K562 (cell line): ENCODE measurements around the gene WHAMM. TPM values are rescaled to one million over a fixed set of nuclear protein-coding genes. Genes with fewer than 3 reads are reported as not detected.

ENCODE experiments used
- BRD9 ChIP-seq: fragments of 450-650 bp; IDR thresholded peaks from 2 replicates; pipeline ENCODE4 v1.6.1; 2018; ENCODE audit warnings: low read depth; ENCODE audit not compliant: partially characterized antibody
- CBX2 ChIP-seq: fragments of 200-600 bp; sonication (generic); IDR thresholded peaks from one replicate; pipeline ENCODE4 v1.6.1; 2012; ENCODE audit warnings: mild to moderate bottlenecking, low read length, inconsistent platforms; ENCODE audit not compliant: insufficient read depth, poor library complexity, severe bottlenecking
- CHD4 ChIP-seq: fragments of 200-600 bp; sonication (generic); IDR thresholded peaks from 3 replicates; pipeline ENCODE4 v1.6.1; 2012; ENCODE audit warnings: low read depth, mild to moderate bottlenecking, mixed read lengths, low read length, inconsistent platforms; ENCODE audit not compliant: insufficient read depth, insufficient replicate concordance, poor library complexity, severe bottlenecking
- GABPB2 ChIP-seq: fragments of 250-450 bp; sonication (Bioruptor Pico); conservative IDR thresholded peaks from 2 replicates; pipeline ENCODE4 v1.5.1; 2021; ENCODE audit warnings: mild to moderate bottlenecking
- HDGF ChIP-seq: fragments of 450-650 bp; IDR thresholded peaks from 2 replicates; pipeline ENCODE4 v1.6.1; 2016
- MTA1 ChIP-seq: fragments of 450-650 bp; IDR thresholded peaks from 2 replicates; pipeline ENCODE4 v1.6.1; 2017; ENCODE audit warnings: borderline replicate concordance
- MYBL2 ChIP-seq, 2 experiments: fragments of 450-650 bp in 1 of 2; sonication (generic) in 1 of 2; formaldehyde crosslinking in 1 of 2; IDR thresholded peaks; 2 replicates each; pipeline versions ENCODE4 v1.6.1 to v1.8.1; 2017 to 2022; ENCODE audit warnings: borderline replicate concordance in 1 of 2, inconsistent platforms in 1 of 2, low read depth in 1 of 2, mild to moderate bottlenecking in 1 of 2, missing genetic modification reagents in 1 of 2, moderate library complexity in 1 of 2
- RBM14 ChIP-seq: fragments of 200-400 bp; formaldehyde crosslinking; IDR thresholded peaks from 2 replicates; pipeline ENCODE4 v1.6.1; 2018; ENCODE audit warnings: low read depth, mild to moderate bottlenecking, low read length, moderate library complexity, borderline replicate concordance; ENCODE audit not compliant: insufficient read depth
- RFX5 ChIP-seq: IDR thresholded peaks from 2 replicates; pipeline ENCODE4 v1.6.1; 2011; ENCODE audit warnings: low read depth, mild to moderate bottlenecking, improper control_type of control experiment, low read length
- TBL1XR1 ChIP-seq, 2 experiments: IDR thresholded peaks; 2 replicates each; pipeline ENCODE4 v1.6.1; 2012; ENCODE audit warnings: improper control_type of control experiment in 2 of 2, low read length in 2 of 2, mild to moderate bottlenecking in 1 of 2
- USF2 ChIP-seq: sonication (generic); formaldehyde crosslinking; IDR thresholded peaks from 2 replicates; pipeline ENCODE4 v1.5.0; 2020; ENCODE audit warnings: missing genetic modification reagents
- ZNF232 ChIP-seq: sonication (generic); formaldehyde crosslinking; IDR thresholded peaks from 2 replicates; pipeline ENCODE4 v1.8.0; 2022; ENCODE audit warnings: mild to moderate bottlenecking, missing genetic modification reagents
- ZNF384 ChIP-seq: IDR thresholded peaks from 2 replicates; pipeline ENCODE4 v1.6.1; 2012; ENCODE audit warnings: low read depth, low read length, improper control_type of control experiment
- ZNF444 ChIP-seq: fragments of 250-450 bp; sonication (Bioruptor Pico); IDR thresholded peaks from 2 replicates; pipeline ENCODE4 v1.4.0; 2020; ENCODE audit warnings: mild to moderate bottlenecking, moderate library complexity
- ZNF778 ChIP-seq: fragments of 450-650 bp; formaldehyde crosslinking; IDR thresholded peaks from 2 replicates; pipeline ENCODE4 v1.4.0; 2020; ENCODE audit warnings: mild to moderate bottlenecking, moderate library complexity
- polyA plus RNA-seq, 8 experiments: library from polyadenylated mRNA; depleted of rRNA in 4 of 8; stranded (reverse) in 5 of 8; unstranded in 3 of 8; fragments of >200 nt; fragmentation: Nextera tagmentation in 2 of 8; fragmentation: Illumina TruSeq in 1 of 8; extraction: Ambion mirVana in 2 of 8; extraction: Trizol in 1 of 8; gene quantifications; 2 replicates each; pipeline versions ENCODE4 v1.2.1 to v1.2.3, GENCODE V29; 2011 to 2014; ENCODE audit warnings: inconsistent platforms in 1 of 8, missing spikeins in 1 of 8
- total RNA-seq, 7 experiments: library from RNA; depleted of rRNA in 6 of 7; stranded (reverse); fragments of >200 nt in 6 of 7; fragmentation: Illumina TruSeq in 2 of 7; extraction: Trizol in 2 of 7; gene quantifications; 2 replicates each; pipeline versions ENCODE4 v1.2.1 to v1.2.3, GENCODE V29; 2011 to 2021; ENCODE audit warnings: low replicate concordance in 1 of 7
- TF ChIP-seq, protein P1 (sequence below): sonication (generic); formaldehyde crosslinking; IDR thresholded peaks from 2 replicates; pipeline ENCODE4 v1.8.0; 2022; ENCODE audit warnings: mild to moderate bottlenecking, low read depth, missing genetic modification reagents
- TF ChIP-seq, protein P2 (sequence below), 2 experiments: fragments of 450-650 bp; formaldehyde crosslinking in 1 of 2; IDR thresholded peaks; 2 replicates each; pipeline versions ENCODE4 v1.4.0 to v1.6.1; 2014 to 2020; ENCODE audit warnings: mild to moderate bottlenecking in 2 of 2, borderline replicate concordance in 1 of 2, low read depth in 1 of 2

Gene WHAMM
- total and polyA plus RNA-seq, 9 of the 15 experiments (the other 6 are each of a cell fraction or from before 2014, with no cell fraction given): 2.0 to 4.8 (median 3.6) TPM

DNA sequence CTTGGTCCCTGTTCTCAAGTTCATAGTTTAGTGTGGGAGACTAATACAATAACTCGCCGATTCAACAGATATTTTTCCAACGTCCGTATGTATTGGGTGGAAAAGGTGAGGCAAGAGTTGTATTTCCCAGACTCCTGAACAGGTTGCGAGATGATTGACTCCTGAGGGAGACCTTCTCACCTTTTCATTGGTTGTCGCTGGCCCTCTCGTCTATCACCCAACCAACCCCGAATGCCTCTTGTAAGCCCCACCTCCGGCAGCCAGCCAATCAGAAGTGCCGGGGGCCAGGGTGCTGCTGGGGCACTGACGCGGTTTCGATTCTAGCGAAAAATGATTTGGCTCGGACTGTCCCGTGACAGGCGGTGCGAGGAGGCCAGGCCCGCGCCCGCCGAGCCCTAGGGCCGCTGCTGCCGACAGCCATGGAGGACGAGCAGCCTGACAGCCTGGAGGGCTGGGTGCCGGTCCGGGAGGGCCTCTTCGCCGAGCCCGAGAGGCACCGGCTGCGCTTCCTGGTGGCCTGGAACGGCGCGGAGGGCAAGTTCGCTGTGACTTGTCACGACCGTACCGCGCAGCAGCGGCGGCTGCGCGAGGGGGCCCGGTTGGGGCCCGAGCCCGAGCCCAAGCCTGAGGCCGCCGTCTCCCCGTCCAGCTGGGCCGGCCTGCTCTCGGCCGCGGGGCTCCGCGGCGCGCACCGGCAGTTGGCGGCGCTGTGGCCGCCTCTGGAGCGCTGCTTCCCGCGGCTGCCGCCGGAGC is at the start of gene WHAMM (continued):
- TF ChIP-seq ZNF778 (CRISPR knock-in tag) (no peak), ZNF232 (CRISPR knock-in tag) (no peak), GABPB2 (CRISPR knock-in tag) (no peak), MYBL2 (IDR thresholded peaks at IDR 0.05; ENCODE audit: low read depth) (no peak), MYBL2 (CRISPR knock-in tag; IDR thresholded peaks at IDR 0.05; ENCODE audit: borderline replicate concordance) (no peak), RFX5 (no peak; the same call in 1 of the 2 replicates), CBX2 (no peak), ZNF444 (CRISPR knock-in tag) (no peak), HDGF (no peak), BRD9 (no peak), ZNF384 (no peak), TBL1XR1 (IDR thresholded peaks at IDR 0.05; ENCODE audit: low read length in 2 of 2) (no peak; a peak in 1 of 4 replicates), MTA1 (no peak), CHD4 (no peak), RBM14 (no peak), USF2 (CRISPR knock-in tag) (peak; percentile 58)
- TF ChIP-seq, protein P1, sequence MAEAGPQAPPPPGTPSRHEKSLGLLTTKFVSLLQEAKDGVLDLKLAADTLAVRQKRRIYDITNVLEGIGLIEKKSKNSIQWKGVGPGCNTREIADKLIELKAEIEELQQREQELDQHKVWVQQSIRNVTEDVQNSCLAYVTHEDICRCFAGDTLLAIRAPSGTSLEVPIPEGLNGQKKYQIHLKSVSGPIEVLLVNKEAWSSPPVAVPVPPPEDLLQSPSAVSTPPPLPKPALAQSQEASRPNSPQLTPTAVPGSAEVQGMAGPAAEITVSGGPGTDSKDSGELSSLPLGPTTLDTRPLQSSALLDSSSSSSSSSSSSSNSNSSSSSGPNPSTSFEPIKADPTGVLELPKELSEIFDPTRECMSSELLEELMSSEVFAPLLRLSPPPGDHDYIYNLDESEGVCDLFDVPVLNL (CRISPR knock-in tag): no peak
- TF ChIP-seq, protein P2, sequence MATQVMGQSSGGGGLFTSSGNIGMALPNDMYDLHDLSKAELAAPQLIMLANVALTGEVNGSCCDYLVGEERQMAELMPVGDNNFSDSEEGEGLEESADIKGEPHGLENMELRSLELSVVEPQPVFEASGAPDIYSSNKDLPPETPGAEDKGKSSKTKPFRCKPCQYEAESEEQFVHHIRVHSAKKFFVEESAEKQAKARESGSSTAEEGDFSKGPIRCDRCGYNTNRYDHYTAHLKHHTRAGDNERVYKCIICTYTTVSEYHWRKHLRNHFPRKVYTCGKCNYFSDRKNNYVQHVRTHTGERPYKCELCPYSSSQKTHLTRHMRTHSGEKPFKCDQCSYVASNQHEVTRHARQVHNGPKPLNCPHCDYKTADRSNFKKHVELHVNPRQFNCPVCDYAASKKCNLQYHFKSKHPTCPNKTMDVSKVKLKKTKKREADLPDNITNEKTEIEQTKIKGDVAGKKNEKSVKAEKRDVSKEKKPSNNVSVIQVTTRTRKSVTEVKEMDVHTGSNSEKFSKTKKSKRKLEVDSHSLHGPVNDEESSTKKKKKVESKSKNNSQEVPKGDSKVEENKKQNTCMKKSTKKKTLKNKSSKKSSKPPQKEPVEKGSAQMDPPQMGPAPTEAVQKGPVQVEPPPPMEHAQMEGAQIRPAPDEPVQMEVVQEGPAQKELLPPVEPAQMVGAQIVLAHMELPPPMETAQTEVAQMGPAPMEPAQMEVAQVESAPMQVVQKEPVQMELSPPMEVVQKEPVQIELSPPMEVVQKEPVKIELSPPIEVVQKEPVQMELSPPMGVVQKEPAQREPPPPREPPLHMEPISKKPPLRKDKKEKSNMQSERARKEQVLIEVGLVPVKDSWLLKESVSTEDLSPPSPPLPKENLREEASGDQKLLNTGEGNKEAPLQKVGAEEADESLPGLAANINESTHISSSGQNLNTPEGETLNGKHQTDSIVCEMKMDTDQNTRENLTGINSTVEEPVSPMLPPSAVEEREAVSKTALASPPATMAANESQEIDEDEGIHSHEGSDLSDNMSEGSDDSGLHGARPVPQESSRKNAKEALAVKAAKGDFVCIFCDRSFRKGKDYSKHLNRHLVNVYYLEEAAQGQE (IDR thresholded peaks at IDR 0.05; ENCODE audit: borderline replicate concordance): peak; percentile 6; the same call in 1 of the 2 replicates
- TF ChIP-seq, protein P2 (CRISPR knock-in tag; IDR thresholded peaks at IDR 0.05; ENCODE audit: low read depth): peak; percentile 80
